ENCODE data around the gene MYRF.

MYRF gene

DNA sequence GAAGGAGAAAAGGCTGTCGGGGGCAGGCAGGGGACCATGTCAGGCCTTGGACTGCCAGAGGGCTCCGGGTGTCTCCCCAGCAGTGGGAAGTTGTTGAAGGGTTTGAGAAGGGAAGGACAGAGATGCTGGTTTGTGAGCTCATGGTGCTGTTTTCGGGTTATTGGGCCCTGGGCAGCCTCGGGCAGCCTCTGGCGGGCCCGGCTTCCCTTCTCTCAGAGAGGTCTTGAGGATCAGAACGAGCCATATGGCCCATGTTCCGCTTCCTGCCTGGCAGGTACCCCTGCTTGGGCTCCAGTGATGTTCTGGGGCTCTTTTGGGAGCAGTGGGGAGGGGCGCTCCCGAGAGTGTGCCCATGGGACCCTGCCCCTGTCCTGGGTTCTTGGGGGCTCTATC is 9.8 kb downstream of the MYRF start:
- Histone ChIP-seq H3K9me3 (ENCODE audit: control insufficient read depth, insufficient read depth, low read depth, low read length) (no peaks in the 10 kb centered on the region), H3K4me1 (ENCODE audit: control insufficient read depth, insufficient read depth, low read length) (no peaks in the 10 kb centered on the region), H3K36me3 (ENCODE audit: control insufficient read depth in 2 of 2, insufficient read depth in 1 of 2, low read length in 2 of 2) (no peaks in the 10 kb centered on the region), H3K4me3 (ENCODE audit: low read depth, low read length) (no peak overlapping the region), H3K27ac (ENCODE audit: extremely low read depth, low read depth, low read length) (no peak overlapping the region)
- POLR2A ChIA-PET, result no interaction called here
- TF ChIP-seq GLIS1 (tag by site-specific recombination; IDR thresholded peaks at IDR 0.05), result no peak
- TF ChIP-seq ZFP69B (tag by site-specific recombination; IDR thresholded peaks at IDR 0.05), result peak; percentile 28; the same call in 1 of the 2 replicates
- CTCF ChIA-PET, result interaction anchor here (0.7 to 1.0 kb wide), 2 partner anchors 9 to 15 kb away, joined by 3 read pairs; no protein-coding TSS in a partner anchor

DNA sequence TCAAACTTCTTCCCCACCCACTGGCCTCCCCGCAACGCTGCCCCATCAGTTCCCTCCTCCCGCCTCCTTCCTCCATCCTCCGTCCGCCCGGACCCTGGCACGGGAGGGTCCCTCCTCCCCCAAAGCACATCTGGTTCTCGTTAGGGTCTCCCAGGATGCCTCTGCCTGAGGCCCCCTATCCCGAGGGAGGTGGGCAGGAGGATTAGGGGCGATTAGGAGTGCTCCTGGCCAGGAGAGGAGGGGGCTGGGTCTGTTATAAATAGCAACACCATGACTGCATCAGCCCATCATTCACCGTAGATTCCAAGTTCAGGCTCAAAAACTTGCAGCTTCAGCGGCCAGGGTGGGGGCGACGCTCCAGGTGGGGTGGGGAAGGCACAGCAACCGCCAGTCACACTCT is 10.4 kb downstream of the MYRF start:
- Histone ChIP-seq H3K4me1 (ENCODE audit: control insufficient read depth, insufficient read depth, low read length) (no peaks in the 10 kb centered on the region), H3K4me3 (ENCODE audit: low read depth, low read length) (no peak overlapping the region), H3K36me3 (ENCODE audit: control insufficient read depth in 2 of 2, insufficient read depth in 1 of 2, low read length in 2 of 2) (no peaks in the 10 kb centered on the region), H3K27ac (ENCODE audit: extremely low read depth, low read depth, low read length) (no peak overlapping the region), H3K9me3 (ENCODE audit: control insufficient read depth, insufficient read depth, low read depth, low read length) (no peaks in the 10 kb centered on the region)
- ChIA-PET POLR2A (no interaction called here), CTCF (no interaction called here)
- TF ChIP-seq, protein P1, sequence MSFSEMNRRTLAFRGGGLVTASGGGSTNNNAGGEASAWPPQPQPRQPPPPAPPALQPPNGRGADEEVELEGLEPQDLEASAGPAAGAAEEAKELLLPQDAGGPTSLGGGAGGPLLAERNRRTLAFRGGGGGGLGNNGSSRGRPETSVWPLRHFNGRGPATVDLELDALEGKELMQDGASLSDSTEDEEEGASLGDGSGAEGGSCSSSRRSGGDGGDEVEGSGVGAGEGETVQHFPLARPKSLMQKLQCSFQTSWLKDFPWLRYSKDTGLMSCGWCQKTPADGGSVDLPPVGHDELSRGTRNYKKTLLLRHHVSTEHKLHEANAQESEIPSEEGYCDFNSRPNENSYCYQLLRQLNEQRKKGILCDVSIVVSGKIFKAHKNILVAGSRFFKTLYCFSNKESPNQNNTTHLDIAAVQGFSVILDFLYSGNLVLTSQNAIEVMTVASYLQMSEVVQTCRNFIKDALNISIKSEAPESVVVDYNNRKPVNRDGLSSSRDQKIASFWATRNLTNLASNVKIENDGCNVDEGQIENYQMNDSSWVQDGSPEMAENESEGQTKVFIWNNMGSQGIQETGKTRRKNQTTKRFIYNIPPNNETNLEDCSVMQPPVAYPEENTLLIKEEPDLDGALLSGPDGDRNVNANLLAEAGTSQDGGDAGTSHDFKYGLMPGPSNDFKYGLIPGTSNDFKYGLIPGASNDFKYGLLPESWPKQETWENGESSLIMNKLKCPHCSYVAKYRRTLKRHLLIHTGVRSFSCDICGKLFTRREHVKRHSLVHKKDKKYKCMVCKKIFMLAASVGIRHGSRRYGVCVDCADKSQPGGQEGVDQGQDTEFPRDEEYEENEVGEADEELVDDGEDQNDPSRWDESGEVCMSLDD (tag by site-specific recombination; IDR thresholded peaks at IDR 0.05), result no peak
- TF ChIP-seq YY2 (tag by site-specific recombination; IDR thresholded peaks at IDR 0.05) (no peak), ZSCAN30 (tag by site-specific recombination; IDR thresholded peaks at IDR 0.05) (no peak), ZNF311 (tag by site-specific recombination; IDR thresholded peaks at IDR 0.05; ENCODE audit: borderline replicate concordance) (no peak), ZNF626 (tag by site-specific recombination; IDR thresholded peaks at IDR 0.05) (no peak), ZNF350 (tag by site-specific recombination; IDR thresholded peaks at IDR 0.05) (no peak)
- TF ChIP-seq, protein P2, sequence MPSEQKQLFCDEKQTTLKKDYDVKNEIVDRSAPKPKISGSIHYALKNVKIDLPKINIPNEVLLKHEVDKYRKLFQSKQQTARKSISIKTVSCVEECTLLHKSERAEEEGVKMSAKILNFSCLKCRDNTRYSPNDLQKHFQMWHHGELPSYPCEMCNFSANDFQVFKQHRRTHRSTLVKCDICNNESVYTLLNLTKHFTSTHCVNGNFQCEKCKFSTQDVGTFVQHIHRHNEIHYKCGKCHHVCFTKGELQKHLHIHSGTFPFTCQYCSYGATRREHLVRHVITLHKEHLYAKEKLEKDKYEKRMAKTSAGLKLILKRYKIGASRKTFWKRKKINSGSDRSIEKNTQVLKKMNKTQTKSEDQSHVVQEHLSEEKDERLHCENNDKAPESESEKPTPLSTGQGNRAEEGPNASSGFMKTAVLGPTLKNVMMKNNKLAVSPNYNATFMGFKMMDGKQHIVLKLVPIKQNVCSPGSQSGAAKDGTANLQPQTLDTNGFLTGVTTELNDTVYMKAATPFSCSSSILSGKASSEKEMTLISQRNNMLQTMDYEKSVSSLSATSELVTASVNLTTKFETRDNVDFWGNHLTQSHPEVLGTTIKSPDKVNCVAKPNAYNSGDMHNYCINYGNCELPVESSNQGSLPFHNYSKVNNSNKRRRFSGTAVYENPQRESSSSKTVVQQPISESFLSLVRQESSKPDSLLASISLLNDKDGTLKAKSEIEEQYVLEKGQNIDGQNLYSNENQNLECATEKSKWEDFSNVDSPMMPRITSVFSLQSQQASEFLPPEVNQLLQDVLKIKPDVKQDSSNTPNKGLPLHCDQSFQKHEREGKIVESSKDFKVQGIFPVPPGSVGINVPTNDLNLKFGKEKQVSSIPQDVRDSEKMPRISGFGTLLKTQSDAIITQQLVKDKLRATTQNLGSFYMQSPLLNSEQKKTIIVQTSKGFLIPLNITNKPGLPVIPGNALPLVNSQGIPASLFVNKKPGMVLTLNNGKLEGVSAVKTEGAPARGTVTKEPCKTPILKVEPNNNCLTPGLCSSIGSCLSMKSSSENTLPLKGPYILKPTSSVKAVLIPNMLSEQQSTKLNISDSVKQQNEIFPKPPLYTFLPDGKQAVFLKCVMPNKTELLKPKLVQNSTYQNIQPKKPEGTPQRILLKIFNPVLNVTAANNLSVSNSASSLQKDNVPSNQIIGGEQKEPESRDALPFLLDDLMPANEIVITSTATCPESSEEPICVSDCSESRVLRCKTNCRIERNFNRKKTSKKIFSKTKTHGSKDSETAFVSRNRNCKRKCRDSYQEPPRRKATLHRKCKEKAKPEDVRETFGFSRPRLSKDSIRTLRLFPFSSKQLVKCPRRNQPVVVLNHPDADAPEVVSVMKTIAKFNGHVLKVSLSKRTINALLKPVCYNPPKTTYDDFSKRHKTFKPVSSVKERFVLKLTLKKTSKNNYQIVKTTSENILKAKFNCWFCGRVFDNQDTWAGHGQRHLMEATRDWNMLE (tag by site-specific recombination; conservative IDR thresholded peaks at IDR 0.05; ENCODE audit: low read depth), result no peak
- TF ChIP-seq, protein P3, sequence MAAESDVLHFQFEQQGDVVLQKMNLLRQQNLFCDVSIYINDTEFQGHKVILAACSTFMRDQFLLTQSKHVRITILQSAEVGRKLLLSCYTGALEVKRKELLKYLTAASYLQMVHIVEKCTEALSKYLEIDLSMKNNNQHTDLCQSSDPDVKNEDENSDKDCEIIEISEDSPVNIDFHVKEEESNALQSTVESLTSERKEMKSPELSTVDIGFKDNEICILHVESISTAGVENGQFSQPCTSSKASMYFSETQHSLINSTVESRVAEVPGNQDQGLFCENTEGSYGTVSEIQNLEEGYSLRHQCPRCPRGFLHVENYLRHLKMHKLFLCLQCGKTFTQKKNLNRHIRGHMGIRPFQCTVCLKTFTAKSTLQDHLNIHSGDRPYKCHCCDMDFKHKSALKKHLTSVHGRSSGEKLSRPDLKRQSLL (tag by site-specific recombination; IDR thresholded peaks at IDR 0.05), result no peak

DNA sequence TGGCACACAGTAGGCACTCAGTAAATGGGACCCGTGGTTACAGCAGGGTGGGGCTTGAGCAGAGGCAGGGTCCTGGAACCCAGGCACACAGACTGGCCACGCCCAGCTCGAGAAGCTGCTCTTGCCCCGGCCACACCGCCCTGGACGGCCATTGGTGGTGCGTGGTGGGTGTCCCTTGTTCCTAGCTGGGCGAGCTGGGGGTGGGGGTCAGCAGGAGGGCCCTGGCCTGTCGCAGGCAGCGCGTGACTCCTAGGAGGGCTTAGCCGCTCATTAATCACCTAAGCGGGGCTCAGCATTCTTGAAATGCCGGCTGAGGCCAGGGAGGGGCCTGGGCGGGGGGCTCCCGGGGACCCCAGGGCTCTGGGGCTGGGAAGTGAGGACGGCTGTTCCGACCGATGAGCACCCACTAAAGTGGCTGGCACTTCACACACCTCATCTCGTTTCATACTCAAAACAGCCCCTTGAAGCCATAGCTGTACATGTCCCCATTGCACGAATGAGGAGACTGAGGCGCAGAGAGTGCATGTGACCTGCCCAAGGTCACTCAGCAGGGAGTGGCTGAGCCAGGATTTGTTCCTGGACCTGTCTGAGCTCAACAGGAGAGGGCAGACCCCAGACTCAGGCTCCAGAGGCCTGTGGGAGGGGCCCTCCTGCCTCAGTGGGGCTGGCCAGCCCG is 11.6 kb downstream of the MYRF start:
- ChIA-PET CTCF (interaction anchor here (0.6 to 1.3 kb wide), 4 partner anchors 17 to 83 kb away, joined by 3 to 4 read pairs (median 3); no protein-coding TSS in a partner anchor), POLR2A (no interaction called here)
- no peak for TF ChIP-seq ZNF571 (tag by site-specific recombination; IDR thresholded peaks at IDR 0.05)
- no peak for TF ChIP-seq ZNF416 (tag by site-specific recombination; IDR thresholded peaks at IDR 0.05)
- no peak for TF ChIP-seq ZNF184 (tag by site-specific recombination; IDR thresholded peaks at IDR 0.05)
- TF ChIP-seq ZNF548 (tag by site-specific recombination; IDR thresholded peaks at IDR 0.05), result no peak
- no peak for TF ChIP-seq KLF7 (tag by site-specific recombination; IDR thresholded peaks at IDR 0.05; ENCODE audit: borderline replicate concordance)

More for the DNA sequence above, 11.6 kb downstream of the MYRF start:
- Histone ChIP-seq H3K4me1 (ENCODE audit: control insufficient read depth, insufficient read depth, low read length) (no peaks in the 10 kb centered on the region), H3K27ac (ENCODE audit: extremely low read depth, low read depth, low read length) (no peak overlapping the region), H3K36me3 (ENCODE audit: control insufficient read depth in 2 of 2, insufficient read depth in 1 of 2, low read length in 2 of 2) (no peaks in the 10 kb centered on the region), H3K4me3 (ENCODE audit: low read depth, low read length) (no peak overlapping the region), H3K9me3 (ENCODE audit: control insufficient read depth, insufficient read depth, low read depth, low read length) (no peaks in the 10 kb centered on the region)
